Hepatocyte (in vitro differentiated cells): ENCODE measurements around the gene TMEM108. TPM values are rescaled to one million over a fixed set of nuclear protein-coding genes. Genes with fewer than 3 reads are reported as not detected.

Experiments
- DNase-seq: peaks from one replicate; pipeline ENCODE4 v3.0.0-alpha.2; 2016; ENCODE audit warnings: low spot score
- H2AFZ ChIP-seq: fragments of 200-600 bp; sonication (generic); 2 replicates; pipeline ENCODE4 v1.6.0; 2016; ENCODE audit warnings: antibody characterized with exemption, mild to moderate bottlenecking
- H3K27ac ChIP-seq: fragments of 200-600 bp; sonication (generic); 2 replicates; pipeline ENCODE4 v1.5.1; 2016; ENCODE audit warnings: mild to moderate bottlenecking
- H3K27me3 ChIP-seq: fragments of 200-600 bp; sonication (generic); 2 replicates; pipeline ENCODE4 v1.6.1; 2016
- H3K36me3 ChIP-seq: fragments of 200-600 bp; sonication (generic); replicated peaks from 2 replicates; pipeline ENCODE4 v1.5.1; 2016; ENCODE audit warnings: low read depth; ENCODE audit not compliant: insufficient read depth
- H3K4me1 ChIP-seq: fragments of 200-600 bp; sonication (generic); 2 replicates; pipeline ENCODE4 v1.5.1; 2016; ENCODE audit warnings: mild to moderate bottlenecking, moderate library complexity; ENCODE audit not compliant: insufficient read depth
- H3K4me2 ChIP-seq: fragments of 200-600 bp; sonication (generic); 2 replicates; pipeline ENCODE4 v1.6.0; 2016
- H3K4me3 ChIP-seq: fragments of 200-600 bp; sonication (generic); 2 replicates; pipeline ENCODE4 v1.5.1; 2016; ENCODE audit warnings: mild to moderate bottlenecking
- H3K79me2 ChIP-seq: fragments of 200-600 bp; sonication (generic); 2 replicates; pipeline ENCODE4 v1.6.0; 2017; ENCODE audit warnings: mild to moderate bottlenecking
- H3K9me2 ChIP-seq: fragments of 200-600 bp; sonication (generic); replicated peaks from 2 replicates; pipeline ENCODE4 v1.6.0; 2017; ENCODE audit warnings: mild to moderate bottlenecking; ENCODE audit not compliant: insufficient read depth
- H3K9me3 ChIP-seq: fragments of 200-600 bp; sonication (generic); 2 replicates; pipeline ENCODE4 v1.5.1; 2016; ENCODE audit warnings: low read depth, mild to moderate bottlenecking
- H4K20me1 ChIP-seq: fragments of 200-600 bp; sonication (generic); 2 replicates; pipeline ENCODE4 v1.6.0; 2016; ENCODE audit warnings: mild to moderate bottlenecking; ENCODE audit not compliant: insufficient read depth, poor library complexity, severe bottlenecking
- CTCF ChIP-seq: fragments of 200-600 bp; sonication (generic); IDR thresholded peaks from 2 replicates; pipeline ENCODE4 v1.5.1; 2016; ENCODE audit warnings: antibody characterized with exemption, mild to moderate bottlenecking; ENCODE audit not compliant: poor library complexity
- EZH2 ChIP-seq: fragments of 200-600 bp; sonication (generic); IDR thresholded peaks from 2 replicates; pipeline ENCODE4 v1.6.1; 2016; ENCODE audit warnings: antibody characterized with exemption, mild to moderate bottlenecking, borderline replicate concordance
- EZH2phosphoT487 ChIP-seq: fragments of 200-600 bp; sonication (generic); IDR thresholded peaks from one replicate; pipeline ENCODE4 v1.6.1; 2018; ENCODE audit warnings: antibody characterized with exemption, mild to moderate bottlenecking, low read depth, moderate library complexity; ENCODE audit not compliant: unreplicated experiment, severe bottlenecking
- WGBS: methylation state at CpG from one replicate; pipeline ENCODE4 v1.1.6; 2016; ENCODE audit warnings: low lambda C conversion rate; ENCODE audit errors: missing lambda C conversion rate; 5-methylcytosine and 5-hydroxymethylcytosine counted together
- polyA plus RNA-seq: library from polyadenylated mRNA; unstranded; fragments of >200 nt; fragmentation: Nextera tagmentation; extraction: Ambion mirVana; gene quantifications from 2 replicates; pipeline ENCODE4 v1.2.1, GENCODE V29; 2016
- total RNA-seq: library from RNA; depleted of rRNA; stranded (reverse); fragments of >200 nt; gene quantifications from 2 replicates; pipeline ENCODE4 v1.2.3, GENCODE V29; 2014

Gene TMEM108
- total and polyA plus RNA-seq, 2 experiments from 2014 or later: 0.53 to 6.5 TPM

GRCh38 chr3:133113526-133113925, 75.3 kb downstream of the TMEM108 start:
- TF ChIP-seq EZH2 (no peak), CTCF (no peak), EZH2phosphoT487 (no peak)
- Histone ChIP-seq H3K9me3 (no peaks in the 10 kb centered on the region), H4K20me1 (no peaks in the 10 kb centered on the region), H3K4me3 (no peak overlapping the region), H3K4me2 (no peak overlapping the region), H3K27me3 (no peaks in the 10 kb centered on the region), H2AFZ (no peak overlapping the region), H3K4me1 (no peaks in the 10 kb centered on the region), H3K9me2 (no peaks in the 10 kb centered on the region), H3K27ac (no peak overlapping the region), H3K79me2 (no peaks in the 10 kb centered on the region), H3K36me3 (no peaks in the 10 kb centered on the region)
- DNase-seq: no peak
- WGBS: 89% methylated on average over 3 of the region's 3 CpGs

GRCh38 chr3:133113927-133114597, 75.9 kb downstream of the TMEM108 start:
- Histone ChIP-seq H3K79me2 (no peaks in the 10 kb centered on the region), H3K4me3 (no peak overlapping the region), H4K20me1 (no peaks in the 10 kb centered on the region), H3K9me3 (no peaks in the 10 kb centered on the region), H2AFZ (no peak overlapping the region), H3K27me3 (no peaks in the 10 kb centered on the region), H3K4me1 (no peaks in the 10 kb centered on the region), H3K9me2 (no peaks in the 10 kb centered on the region), H3K36me3 (no peaks in the 10 kb centered on the region), H3K4me2 (no peak overlapping the region), H3K27ac (no peak overlapping the region)
- no peak for DNase-seq
- TF ChIP-seq CTCF: no peak
- TF ChIP-seq EZH2phosphoT487: no peak
- TF ChIP-seq EZH2: no peak
- WGBS: 98% methylated on average over 3 of the region's 3 CpGs

GRCh38 chr3:133115176-133115575, 77.0 kb downstream of the TMEM108 start:
- Histone ChIP-seq H3K36me3 (no peaks in the 10 kb centered on the region), H3K9me2 (no peaks in the 10 kb centered on the region), H3K4me3 (no peak overlapping the region), H3K9me3 (no peaks in the 10 kb centered on the region), H2AFZ (no peak overlapping the region), H4K20me1 (no peaks in the 10 kb centered on the region), H3K4me2 (no peak overlapping the region), H3K27me3 (no peaks in the 10 kb centered on the region), H3K4me1 (no peaks in the 10 kb centered on the region), H3K79me2 (no peaks in the 10 kb centered on the region), H3K27ac (no peak overlapping the region)
- WGBS: 79% methylated on average over 1 of the region's 1 CpG
- TF ChIP-seq EZH2phosphoT487 (no peak), CTCF (no peak), EZH2 (no peak)
- no peak for DNase-seq

GRCh38 chr3:133117342-133117741, 79.2 kb downstream of the TMEM108 start:
- Histone ChIP-seq H3K79me2 (no peaks in the 10 kb centered on the region), H3K27ac (no peak overlapping the region), H3K9me2 (no peaks in the 10 kb centered on the region), H4K20me1 (no peaks in the 10 kb centered on the region), H3K36me3 (no peaks in the 10 kb centered on the region), H3K4me3 (no peak overlapping the region), H3K4me2 (no peak overlapping the region), H3K4me1 (no peaks in the 10 kb centered on the region), H2AFZ (no peak overlapping the region), H3K9me3 (no peaks in the 10 kb centered on the region), H3K27me3 (no peaks in the 10 kb centered on the region)
- DNase-seq: no peak
- TF ChIP-seq EZH2: no peak
- no peak for TF ChIP-seq EZH2phosphoT487
